ENCODE results near the gene AKNAD1.
"Not testable (repeated sequence)": the region's sequence is repeated elsewhere in the genome, so short reads cannot be mapped to it uniquely, and the experiment has no call there.

The AKNAD1 gene, protein sequence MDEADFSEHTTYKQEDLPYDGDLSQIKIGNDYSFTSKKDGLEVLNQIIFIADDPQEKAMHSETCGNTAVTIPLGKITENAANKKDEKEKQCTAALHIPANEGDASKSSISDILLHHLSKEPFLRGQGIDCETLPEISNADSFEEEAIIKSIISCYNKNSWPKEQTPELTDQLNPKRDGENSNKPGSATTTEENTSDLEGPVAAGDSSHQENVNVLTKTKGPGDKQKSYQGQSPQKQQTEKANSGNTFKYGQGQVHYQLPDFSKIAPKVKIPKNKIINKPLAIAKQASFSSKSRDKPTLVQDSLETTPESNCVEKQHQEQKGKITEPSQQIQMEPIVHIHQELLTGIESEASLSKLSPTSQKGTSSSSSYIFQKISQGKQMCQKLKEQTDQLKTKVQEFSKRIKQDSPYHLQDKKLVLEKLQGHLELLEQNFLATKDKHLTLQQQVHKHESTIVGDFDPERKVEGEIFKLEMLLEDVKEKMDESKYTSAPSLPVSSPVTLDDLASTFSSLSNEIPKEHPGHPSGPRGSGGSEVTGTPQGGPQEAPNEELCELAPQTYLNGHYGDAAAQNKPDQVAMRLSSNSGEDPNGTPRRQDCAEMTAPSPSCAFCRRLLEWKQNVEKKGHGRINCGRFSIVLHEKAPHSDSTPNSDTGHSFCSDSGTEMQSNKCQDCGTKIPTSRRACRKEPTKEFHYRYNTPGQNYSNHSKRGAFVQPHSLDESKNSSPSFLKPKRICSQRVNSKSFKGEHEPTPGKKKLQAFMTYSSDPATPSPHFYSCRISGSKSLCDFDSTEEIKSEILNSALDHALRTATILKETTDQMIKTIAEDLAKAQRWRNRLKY

GRCh38 chr1:108856994-108857393 is at the start of gene AKNAD1:
Gene AKNAD1 (minus strand): TSS chr1:108857094. CDS start chr1:108852664, 4,430 bp downstream.
- no peak for DNase-seq (ENCODE audit: low read depth)

DNA sequence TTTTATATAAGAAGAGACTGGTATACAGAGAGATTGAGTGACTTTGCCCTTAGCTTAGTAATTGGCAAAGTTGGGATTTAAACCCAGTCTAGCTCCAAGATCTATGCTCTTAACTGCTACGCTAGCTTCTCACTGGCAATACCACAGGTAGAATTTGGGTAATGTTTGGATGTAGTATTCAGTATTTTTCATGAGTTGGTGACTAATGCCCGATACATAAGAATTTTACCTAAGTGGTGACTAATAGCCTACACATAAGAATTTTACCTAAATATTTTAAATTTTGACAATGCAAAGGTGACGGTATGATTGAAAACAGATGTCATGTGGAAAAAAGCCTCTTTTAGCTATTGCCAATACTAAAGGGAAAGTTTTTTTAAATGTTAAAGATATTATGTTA is 44.2 kb upstream of the AKNAD1 start:
- DNase-seq (ENCODE audit: low read depth): no peak

DNA sequence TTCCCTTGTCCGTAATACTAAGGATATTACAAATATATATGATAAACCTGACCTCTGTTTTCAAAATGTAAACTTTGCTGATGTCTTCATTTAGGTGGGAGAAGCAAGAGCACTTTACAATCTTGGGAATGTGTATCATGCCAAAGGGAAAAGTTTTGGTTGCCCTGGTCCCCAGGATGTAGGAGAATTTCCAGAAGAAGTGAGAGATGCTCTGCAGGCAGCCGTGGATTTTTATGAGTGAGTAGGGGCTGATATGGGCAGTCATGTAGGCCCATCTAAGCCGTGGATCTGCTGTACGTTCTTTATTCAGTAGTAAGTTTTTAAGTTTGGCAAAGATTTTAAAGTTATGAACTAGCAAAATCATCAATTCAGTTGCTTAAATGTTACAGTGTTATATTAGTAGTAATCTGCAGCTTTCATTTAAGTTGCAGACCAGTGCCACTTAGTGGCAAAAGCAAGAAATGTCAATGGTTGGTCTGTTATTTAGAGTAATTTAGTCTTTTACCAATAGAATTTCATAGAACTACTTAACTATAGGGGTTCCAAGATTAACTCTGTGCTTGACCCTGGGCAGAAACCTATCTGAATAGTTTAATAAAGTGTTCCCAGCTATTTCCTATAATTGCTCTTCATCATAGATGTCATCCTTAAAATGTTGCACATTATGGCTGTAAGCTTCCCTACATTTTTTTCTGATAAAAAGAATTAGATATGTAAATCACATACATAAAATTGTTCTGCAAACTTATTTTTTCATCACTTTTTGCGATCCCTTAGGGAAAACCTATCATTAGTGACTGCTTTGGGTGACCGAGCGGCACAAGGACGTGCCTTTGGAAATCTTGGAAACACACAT is 41.2 kb upstream of the AKNAD1 start:
- DNase-seq (ENCODE audit: low read depth): peak; percentile 67

DNA sequence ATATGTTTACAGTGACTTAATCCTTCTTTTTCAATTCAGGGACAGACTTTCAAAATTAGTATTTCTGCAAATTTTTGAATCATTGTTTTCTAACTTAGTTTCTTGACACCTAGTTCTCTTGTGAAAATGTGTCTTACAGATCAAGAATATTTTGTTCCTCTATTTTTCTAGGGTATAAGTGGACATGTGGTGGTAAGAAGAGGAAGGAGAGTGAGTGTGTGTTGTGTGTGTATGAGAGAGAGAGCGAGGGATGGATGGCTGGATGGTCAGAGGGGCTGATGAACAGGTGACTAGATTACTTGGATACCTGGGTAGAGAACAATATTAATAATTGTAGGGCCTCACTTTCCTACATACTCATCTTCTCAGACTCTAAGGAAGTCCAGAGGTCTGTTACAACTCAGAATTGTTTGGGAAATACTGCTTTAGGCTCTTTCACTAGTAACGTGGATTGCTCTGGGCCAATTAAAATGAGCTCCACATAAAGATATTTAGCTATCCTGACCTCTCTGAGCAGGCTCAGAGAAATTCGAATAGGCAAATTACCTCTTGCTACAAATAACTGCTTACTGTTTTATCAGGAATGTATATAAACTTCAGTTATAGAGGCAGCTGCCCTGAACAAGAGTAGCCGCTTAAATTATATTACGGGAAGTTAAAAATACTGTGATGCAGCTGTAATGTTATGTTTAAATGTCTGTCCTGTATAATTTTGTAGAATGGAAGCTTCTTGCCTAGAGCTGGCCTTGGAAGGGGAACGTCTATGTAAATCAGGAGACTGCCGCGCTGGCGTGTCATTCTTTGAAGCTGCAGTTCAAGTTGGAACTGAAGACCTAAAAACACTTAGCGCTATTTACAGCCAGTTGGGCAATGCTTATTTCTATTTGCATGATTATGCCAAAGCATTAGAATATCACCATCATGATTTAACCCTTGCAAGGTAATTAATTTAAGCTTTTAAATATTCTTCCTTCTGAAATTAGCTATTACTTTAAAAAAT is 39.6 kb upstream of the AKNAD1 start:
- no peak for DNase-seq (ENCODE audit: low read depth)

DNA sequence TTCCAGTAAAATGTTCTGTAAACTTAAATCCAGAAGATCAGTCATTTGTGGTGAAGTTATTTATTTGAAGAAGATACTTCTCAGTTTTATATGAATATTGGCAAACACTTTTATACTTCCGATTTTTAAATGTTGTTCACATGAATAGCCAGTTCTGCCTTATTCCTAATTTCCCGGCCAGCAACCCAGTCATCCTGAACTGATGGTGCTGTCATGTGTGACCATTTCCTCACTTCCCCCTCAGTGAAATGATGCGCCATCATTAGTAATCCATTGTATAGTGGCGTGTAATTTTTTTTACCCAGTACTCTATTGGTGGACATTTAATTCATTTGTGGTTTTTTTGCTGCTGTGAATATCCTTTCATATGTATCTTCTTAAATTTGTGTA is 36.2 kb upstream of the AKNAD1 start:
- no peak for DNase-seq (ENCODE audit: low read depth)

DNA sequence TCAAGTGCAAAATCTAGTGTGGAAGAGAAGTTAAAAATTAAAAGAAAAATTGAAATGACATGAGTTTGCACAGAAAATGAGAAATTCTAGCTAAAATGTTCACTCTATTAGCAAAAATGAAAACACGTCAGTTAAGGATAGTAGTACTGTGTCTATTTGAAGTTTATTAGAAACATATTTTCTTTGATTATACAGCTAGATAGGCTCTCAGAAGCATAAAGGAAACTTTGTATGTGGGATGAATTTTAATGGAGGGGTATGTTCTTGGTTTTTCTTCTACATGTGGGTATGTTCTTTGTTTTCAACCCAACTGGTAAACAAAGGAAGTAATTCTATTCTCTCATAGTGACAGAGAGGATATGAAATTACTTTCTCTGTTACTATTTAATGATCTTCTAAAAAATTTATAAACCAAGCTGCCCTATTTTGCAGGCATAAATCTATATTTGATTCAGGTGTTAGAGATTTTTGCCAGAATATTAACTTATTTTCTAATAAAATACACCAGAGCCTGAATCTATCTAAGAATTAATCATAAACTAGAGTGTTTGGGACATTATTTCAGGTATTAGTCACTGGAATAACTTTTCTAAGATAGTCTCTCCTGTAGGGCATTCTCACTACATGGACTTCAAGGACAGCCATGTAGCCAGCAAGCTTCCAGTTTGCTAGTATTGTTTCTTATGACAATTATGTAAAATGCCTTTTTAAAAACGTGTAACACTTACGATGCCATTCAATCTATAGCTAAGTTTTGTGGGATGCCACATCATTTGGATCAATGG is 35.7 kb upstream of the AKNAD1 start:
- DNase-seq (ENCODE audit: low read depth): peak; percentile 40

GRCh38 chr1:108889706-108890384 is 33.0 kb upstream of the AKNAD1 start:
- no peak for DNase-seq (ENCODE audit: low read depth)

GRCh38 chr1:108889006-108889645 is 32.2 kb upstream of the AKNAD1 start:
- not testable (repeated sequence) for DNase-seq (ENCODE audit: low read depth)

- no peak for DNase-seq (ENCODE audit: low read depth)
These were observed 29.4 kb upstream of the AKNAD1 start for GRCh38 chr1:108886292-108886691.

DNA sequence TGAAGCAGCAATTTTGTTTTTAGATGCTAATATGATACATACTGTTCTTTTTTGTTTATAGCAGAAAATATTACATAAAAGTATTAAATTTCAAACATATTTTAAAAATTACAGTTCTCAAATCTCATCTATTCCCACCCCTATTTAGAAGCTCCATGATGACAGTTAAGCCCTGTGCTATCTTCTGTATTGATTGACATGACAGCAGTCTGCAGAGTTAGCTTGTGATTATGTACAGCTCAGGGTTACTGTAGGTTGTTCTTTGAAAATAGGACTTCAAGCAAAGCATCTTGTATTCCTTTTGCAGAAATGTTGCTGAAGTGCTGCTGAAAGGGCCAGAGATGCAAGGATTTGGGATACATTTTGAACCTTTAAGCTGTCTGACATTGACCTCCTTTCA is 28.1 kb upstream of the AKNAD1 start:
- no peak for DNase-seq (ENCODE audit: low read depth)

DNA sequence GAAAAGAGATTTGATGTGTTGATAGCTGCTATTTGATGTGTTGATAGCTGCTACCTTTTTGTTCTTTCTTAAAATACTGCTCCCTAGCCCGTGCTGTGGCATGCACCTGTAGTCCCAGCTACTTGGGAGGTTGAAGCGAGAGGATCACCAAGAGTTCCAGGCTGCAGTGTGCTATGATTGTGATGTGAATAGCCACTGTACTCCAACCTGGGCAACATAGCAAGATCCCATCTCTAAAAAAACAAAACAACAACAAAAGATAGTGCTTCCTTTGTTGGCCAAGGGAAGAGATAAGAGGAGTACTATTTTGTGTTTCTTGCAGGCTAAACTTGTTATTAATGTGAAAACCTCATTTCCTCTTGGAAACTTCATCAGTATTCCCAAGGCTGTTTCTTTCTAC is 25.9 kb upstream of the AKNAD1 start:
- DNase-seq (ENCODE audit: low read depth): no peak

- peak; percentile 61 for DNase-seq (ENCODE audit: low read depth)
These were observed 24.5 kb upstream of the AKNAD1 start for GRCh38 chr1:108881369-108881768.

DNA sequence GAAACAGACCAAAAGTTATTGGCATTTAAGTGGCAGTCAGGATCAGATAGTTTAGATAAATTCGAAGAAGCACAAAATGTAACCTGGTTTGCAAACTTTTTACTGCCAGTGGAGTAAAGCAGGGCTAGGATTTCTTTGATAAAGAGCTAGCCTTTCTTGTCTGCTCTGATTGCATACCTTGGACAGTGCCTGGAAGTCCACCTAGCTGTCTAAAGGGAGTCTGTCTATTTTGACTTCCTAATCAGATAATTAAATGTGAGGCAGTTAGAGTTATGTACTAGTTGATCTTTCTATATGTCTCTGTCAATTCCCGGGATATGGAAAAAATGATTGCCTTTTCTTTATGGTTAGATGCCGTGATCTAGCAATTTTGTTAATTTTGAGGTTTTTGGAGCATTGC is 24.0 kb upstream of the AKNAD1 start:
- DNase-seq (ENCODE audit: low read depth): peak; percentile 8

- no peak for DNase-seq (ENCODE audit: low read depth)
These were observed 21.8 kb upstream of the AKNAD1 start for GRCh38 chr1:108878678-108879077.

- no peak for DNase-seq (ENCODE audit: low read depth)
These were observed 21.2 kb upstream of the AKNAD1 start for GRCh38 chr1:108878160-108878469.

GRCh38 chr1:108877348-108878159 is 20.7 kb upstream of the AKNAD1 start:
- DNase-seq (ENCODE audit: low read depth): peak; percentile 35

GRCh38 chr1:108871050-108871724 is 14.3 kb upstream of the AKNAD1 start:
- no peak for DNase-seq (ENCODE audit: low read depth)

Data from iris pigment epithelial cell (primary cell).